NCI-H526 treated with DMSO at 0.1 percent for 48 hours (cell line): ENCODE measurements around the gene ERBB4.
"Not testable (repeated sequence)": the region's sequence is repeated elsewhere in the genome, so short reads cannot be mapped to it uniquely, and the experiment has no call there.

Experiments used
- DNase-seq: peaks from one replicate; lab custom pipeline; 2025; lab: John Stamatoyannopoulos, UW

The ERBB4 gene

DNA sequence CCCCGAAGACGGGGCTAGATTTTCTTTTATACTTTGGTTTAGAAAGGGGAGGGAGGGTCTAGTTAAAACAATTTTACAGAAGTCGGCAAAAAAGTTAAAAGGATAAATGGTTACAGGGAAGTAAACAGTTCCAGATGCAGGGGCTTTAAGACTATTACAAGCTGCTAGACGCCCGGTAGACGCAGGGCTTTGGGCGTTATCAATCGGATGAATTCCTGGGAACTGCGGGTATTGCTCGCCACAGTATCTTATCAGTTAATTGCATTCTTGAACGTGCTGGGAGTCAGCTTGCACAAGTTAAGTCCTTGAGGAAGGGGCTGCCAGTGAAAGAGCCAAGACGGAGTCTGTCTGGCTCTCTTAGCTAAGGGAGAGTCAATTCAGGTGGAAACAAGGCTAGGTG is 946.6 kb downstream of the ERBB4 start:
- not testable (repeated sequence) for DNase-seq

DNA sequence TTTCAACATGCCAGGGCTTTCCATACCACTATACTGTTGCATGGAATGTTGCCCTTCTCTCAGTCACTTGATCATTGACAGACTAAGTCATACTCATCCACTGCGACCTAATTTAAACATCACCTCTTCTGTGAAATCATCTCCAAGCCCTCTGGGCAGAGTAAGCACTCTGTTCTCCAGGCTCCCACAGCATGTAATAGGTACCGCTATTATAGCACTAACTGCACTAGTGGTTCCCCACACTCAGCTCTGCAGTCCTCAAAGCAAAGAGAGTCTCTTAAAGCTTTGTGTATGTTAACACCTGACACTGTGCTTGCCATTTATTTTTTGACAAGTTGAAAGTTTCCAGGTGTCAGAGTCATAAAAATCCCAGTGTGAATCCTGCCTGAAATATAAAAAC is 947.2 kb downstream of the ERBB4 start:
- no peak for DNase-seq

DNA sequence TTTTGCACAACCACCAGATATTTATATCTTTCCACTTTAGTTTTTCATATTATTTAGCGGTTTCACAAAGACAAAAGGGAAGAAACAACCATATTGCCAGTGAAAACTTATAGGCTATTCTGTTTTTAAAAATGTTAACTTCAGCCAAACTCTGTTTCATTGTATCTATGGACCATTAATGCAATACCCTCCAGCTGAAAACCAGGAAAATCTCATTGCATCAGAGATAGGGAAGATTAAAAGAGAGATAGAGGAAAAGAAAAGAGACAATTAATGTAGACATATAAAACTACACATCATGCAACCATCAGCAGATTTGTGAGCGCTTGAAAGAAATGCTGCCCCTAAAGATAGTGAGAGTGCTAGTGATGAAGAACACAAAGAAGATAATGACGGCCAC is 970.2 kb downstream of the ERBB4 start:
- no peak for DNase-seq

DNA sequence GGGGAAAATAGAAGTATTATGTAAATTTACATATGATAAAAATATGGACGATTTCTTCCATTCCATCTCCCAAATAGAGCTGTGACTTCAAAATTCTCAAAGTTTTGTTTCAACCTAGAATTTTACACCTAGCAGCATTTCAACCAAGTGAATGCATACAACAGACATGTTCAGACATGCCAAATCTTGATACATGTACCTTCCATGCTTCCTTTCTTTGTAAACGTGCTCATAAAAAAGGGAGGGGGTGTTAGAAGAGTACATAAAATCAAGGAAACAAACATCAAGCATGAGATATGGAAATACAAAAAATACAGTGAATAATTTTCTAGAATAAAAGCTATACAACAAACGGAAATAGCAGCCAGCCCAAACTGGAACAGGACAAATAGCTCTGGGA is 974.2 kb downstream of the ERBB4 start:
- no peak for DNase-seq

DNA sequence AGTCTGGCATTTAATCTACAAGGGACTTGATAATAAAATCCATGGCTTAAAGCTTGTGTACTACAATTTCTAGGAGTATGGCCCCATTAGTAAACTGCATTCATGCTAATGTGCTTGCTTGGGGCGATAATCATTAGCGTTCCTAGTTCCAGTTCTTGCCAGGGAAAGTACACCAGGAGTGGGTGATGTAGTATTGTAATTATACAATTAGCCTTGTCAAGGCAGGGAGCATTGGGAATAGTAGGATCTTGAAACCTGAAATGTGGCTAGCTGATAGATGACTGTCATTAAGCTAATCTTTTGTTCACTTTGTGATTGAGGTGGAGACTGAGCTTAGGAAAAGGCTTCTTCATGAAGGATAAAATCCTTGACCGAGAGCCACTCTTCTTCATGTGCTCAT is 993.0 kb downstream of the ERBB4 start:
- DNase-seq, result no peak

DNA sequence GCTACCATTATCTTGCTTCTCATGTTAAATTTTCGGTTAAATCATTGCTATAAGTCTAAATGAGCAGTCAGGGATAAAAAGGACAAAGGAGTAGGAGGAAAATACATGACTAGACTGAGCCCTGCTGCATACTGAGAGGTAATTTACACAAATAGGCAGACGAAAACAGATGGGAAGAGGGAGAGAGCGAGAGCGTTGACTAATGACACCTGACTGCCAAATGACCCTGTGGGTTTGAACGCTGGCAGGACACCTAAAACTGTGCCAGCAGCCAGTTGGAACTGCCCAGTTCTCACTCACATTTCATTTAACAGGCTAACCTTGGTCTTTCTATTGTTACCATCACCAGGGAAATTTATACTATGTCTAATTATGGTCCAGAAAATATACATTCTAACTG is 1004.0 kb downstream of the ERBB4 start:
- peak; percentile 10 for DNase-seq

DNA sequence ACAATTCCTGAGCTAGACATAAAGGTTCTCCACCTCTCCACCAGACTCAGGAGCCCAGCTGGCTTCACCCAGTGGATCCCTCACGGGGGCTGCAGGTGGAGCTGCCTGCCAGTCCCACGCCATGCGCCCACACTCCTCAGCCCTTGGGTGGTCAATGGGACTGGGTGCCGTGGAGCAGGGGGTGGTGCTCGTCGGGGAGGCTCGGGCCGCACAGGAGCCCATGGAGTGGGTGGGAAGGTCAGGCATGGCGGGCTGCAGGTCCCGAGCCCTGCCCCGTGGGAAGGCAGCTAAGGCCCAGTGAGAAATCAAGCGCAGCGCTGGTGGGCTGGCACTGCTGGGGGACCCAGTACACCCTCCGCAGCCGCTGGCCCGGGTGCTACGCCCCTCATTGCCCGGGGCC is 1014.4 kb downstream of the ERBB4 start:
- DNase-seq, result not testable (repeated sequence)

DNA sequence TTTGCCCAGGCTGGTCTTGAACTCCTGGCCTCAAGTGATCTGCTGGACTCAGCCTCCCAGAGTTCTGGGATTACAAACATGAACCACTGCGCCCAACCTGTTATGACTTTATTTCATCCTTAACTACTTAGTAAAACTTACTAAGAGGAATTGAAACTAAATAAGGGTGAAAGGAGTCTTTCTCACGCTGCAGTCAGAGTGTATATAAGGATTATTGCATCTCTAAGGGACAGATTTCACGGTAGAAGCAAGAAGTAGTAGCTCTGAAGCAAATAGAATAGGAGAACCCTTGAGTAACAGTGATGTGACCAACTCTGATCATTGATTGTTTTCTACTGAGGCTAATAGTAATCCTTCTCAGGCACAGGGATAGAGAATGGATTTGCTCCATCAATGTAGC is 1022.1 kb downstream of the ERBB4 start:
- no peak for DNase-seq

DNA sequence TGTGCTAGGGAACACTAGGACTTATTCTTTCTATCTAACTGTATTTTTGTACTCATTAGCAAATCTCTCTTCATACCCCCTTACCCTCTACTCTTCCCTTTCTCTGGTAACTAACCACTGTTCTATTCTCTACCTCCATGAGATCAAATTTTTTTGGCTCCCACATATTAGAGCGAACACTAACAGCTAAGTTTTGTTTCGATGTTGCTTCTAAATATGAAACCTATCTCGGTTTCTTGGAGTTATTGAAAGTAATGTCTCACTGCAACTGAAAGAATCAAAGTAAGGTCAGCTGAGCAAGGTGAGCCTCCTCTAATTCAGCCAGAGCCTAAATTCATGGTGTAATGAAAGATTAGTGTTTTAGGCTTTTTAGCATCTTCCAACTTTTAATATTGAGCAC is 1024.6 kb downstream of the ERBB4 start:
- no peak for DNase-seq

DNA sequence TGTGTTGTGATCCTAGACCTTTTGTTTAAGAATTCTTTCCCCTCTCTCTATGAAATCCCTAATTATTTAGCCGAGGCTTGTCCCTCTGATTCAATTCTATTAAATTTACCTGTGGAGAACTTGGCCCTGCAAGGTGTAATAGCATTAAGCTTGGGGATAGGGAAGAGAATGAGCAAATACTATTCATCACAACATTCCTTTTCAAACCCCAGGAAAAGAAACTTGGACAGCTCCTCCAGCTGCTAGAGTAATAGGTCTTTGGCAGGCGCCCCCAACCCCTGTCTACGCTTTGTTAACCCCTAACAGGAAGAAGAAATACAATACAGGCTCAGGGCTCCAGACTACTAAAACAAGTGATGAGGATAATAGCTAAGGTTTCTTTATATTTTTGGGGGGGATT is 1025.2 kb downstream of the ERBB4 start:
- no peak for DNase-seq

DNA sequence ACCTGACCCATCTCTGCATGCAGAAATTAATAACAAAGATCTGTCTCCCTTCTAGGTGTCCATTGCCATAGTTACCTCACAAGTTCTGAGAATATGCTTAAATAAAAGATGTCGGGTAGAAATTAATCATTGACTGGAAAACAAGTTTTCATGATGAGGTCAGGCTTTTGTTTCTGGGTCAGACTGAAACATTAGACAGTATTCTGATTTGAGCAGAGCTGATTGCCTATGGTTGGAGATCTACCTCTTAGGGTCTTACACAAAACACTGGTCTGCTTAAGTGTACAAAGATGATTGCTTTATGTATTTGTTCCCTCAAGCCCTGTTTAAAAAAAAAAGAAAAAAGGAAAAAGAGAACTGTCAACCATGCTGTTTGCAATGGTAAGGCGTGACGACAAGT is 1025.8 kb downstream of the ERBB4 start:
- DNase-seq, result no peak

DNA sequence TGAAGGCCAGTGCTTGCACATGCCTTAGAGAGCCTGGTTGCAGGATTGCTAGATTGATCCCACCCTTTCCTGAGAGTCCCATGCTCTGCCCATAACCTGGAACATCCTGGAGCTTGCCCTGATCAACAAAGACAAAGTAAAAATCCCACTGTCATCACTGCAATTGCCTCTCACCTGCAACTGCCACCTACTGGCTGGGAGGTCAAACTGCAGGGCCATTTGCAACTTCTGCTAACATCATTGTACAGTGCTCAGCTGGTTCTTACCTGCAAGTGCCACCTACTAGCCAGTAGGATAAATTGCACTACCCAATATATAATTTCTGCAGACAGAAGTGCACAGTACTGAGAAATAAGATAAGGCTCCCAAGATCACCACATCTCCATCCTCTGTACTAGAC is 1034.7 kb downstream of the ERBB4 start:
- no peak for DNase-seq

DNA sequence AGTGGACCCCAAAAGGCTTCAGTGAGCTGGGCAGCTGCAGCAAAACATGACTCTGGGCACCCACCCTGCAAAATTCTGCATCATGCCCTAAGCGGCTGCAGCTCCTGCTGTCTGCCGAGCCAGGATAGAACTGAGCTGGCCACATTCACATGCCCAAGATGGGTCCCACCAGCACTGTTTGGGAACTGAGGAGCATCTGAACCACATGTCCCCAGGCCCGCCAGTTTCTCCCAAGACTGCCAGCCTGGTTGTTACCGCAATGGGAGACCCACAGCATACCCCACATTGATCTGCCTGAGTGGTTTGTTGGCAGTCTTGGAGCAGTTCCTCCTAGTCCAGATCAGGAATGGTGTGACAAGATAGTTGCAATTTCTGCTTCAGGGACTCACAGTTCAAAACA is 1035.4 kb downstream of the ERBB4 start:
- no peak for DNase-seq

DNA sequence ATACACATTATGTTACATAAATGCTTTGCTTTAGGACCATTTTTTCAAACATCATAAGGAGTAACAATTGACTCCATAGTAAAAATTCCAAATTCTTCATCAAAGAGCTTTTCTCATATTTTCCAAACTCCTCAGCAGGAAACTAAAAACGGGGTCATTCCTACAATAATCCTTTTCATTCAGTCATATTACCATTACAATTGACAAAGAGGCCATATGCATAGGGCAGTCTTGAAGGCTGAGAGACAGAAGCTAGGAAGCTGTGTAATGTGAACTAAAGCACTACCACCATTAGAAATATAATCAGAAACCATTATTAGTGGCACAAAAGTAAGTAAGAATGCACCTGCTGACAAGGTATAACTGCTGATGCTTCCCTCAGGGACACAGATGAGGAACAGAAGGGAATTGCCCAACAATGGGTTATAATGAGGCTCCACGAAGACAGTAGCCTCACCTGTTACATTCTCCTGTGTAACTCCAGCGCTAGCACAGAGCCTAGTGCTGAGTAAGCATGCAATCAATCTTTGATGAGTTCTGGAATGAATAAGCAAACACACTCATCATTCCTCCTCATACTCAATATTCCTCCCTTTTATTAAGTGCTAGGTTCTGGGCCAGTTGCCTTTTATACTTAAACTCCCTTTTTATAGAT is 1039.9 kb downstream of the ERBB4 start:
- no peak for DNase-seq

DNA sequence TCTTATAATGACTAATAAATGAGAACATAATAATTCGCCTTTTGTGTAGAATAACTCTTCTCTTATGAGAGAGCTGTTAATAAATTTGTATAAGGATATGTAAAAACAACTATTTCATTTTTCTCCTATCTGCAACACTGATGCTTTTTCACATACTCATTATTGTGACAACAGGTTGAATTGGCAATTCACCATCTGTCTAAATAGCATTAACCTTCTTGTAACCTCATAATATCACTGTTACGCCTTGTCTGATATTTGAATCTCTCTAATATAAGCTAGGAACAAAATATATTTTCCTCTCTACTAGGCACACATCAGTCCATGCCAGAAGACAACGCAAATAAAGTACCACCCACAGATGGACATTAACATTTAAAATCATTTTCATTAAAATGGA is 1043.3 kb downstream of the ERBB4 start:
- no peak for DNase-seq

DNA sequence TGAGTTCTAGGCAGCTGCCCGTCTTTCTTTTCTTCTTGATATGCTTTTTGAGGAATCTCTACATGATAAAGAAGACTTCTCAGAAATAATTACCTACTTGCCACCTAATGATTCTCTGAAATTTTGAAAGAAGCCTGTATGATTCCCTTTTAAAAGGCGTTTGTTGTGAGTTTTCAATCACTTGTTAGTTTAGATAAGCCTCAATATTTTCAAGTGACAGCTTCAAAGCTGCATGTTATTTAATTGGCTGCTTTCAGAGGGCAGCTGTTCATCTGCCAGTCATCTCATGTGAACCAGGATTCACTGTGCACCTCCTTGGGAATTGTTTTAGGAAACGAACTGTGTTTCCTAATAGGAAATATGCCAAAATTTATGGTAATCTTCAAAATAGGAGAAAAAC is 1044.1 kb downstream of the ERBB4 start:
- no peak for DNase-seq

DNA sequence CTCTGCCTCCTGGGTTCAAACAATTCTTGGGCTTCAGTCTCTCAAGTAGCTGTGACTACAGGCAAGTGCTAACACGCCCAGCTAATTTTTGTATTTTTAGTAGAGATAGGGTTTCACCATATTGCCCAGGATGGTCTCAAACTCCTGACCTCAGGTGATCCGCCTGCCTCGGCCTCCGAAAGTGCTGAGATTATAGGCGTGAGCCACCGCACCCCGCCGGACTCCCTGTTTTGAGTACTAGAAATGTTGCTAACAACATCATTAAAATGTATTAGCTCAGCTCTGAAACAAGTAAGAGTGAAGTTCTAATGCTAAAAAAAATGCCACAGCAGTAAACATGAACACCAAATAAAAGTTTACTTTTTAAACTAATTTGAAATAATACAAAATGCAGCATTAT is 1044.5 kb downstream of the ERBB4 start:
- no peak for DNase-seq

DNA sequence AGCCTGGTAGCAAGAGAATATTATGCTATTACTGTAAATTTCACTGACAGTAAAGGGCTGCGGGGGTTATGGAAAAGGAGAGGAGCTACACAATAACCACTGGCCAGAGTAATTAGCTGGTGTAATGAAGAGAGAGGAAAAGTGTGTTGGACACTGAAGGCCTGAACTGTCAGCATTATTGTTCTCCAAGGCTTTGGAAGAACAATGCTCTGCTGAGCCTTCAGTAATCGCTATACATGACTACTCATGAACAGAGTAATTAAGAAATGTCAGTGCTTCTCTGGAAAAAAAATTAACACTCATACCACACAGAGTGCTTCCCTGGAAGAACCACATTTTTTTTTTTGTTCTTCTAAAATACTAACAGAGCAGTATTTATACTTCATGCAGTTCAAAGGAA is 1050.9 kb downstream of the ERBB4 start:
- DNase-seq, result no peak

DNA sequence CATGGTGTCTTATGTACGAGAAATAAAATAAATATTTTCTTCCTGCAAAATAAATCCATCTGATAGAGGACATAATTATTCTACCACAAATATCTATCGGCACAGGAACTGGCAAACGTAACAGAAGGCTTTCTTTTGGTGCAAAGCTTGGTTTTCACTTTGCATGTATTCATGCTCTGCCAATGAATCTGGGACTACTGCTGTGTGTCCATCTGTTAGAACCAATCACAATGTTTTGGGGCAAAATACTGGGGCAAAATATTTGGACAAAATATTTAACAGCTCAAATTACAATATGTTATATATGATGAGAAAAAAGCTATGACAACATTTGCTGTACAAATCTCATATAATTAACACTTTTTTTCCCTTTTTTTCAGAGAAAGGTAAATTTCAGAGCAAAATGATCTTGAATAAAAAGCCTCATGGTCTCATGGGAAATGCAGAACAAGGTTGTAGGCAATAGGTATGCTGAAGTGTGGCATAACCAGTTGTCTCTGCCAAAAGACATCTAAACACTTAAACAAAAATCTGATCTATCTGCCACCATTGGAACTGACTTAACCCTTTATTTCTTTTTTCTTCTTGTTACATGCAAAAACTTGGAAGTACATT is 1059.0 kb downstream of the ERBB4 start:
- no peak for DNase-seq

DNA sequence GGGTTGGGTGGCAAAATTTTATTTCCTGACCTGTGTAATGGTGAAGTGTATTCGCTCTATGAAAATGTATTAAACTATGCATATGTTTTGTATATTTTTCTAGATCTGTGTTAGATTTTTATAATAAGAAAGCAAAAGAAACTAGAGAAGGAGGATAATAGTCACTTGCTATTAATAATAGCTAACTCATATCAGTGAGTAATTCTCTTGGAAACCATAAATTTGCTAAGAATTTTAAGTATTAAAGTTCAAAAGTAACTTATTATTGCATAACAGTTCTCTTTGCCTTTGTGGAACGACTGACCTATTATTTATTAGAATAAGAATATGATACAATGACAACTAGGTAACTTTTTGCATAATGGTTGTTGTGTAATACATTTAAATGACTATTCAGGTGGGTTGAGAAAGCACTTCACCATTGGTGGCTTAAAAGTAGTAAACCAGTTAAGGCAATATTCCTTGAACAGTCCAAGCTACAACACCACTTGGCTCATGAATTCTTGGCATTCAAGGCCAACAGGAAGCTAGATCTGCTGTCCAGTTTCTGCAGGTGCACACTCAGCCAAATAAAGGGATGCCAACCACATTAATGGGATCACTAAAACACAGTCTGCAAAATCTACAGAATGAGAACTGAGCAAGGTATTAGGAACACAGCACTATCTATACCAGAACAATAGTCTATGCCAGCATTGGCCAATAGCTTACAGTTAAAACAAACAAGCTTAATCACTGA is 1060.9 kb downstream of the ERBB4 start:
- no peak for DNase-seq

DNA sequence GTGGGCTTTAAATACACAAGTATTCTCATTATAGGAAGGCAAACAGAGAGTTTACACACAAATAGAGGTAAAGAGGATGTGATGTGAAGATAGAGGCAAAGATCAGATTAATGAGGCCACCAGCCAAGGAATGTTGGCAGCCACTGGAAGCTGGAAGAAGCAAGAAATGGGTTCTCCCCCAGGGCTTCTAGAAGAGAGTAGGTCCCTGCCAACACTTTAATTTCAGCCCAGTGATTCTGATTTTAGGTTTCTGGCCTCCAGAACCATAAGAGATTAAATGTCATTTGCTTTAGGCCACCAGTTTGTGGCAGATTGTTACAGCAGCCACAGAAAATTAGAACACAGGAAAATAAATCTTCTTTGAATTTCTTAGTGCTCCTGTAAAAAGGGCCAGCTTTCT is 1065.5 kb downstream of the ERBB4 start:
- DNase-seq, result no peak

DNA sequence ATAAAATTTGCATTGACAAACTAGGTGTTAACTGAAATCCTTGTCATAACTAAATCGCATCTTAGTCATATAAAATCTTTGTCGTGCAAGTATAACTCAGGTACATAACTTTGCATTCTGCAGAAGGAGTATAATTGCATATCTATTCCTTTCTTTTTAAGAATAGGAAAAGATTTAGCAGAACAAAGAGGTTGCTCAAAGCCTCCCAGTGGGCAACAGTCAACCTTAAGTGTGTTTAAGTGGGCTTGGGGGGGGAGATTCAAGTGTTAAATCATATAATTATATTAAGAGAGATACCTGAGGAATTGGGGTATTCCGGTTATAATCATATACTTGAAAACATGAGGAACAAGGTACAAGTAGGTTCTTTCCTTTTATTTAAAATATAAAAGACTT is 1068.9 kb downstream of the ERBB4 start:
- no peak for DNase-seq

DNA sequence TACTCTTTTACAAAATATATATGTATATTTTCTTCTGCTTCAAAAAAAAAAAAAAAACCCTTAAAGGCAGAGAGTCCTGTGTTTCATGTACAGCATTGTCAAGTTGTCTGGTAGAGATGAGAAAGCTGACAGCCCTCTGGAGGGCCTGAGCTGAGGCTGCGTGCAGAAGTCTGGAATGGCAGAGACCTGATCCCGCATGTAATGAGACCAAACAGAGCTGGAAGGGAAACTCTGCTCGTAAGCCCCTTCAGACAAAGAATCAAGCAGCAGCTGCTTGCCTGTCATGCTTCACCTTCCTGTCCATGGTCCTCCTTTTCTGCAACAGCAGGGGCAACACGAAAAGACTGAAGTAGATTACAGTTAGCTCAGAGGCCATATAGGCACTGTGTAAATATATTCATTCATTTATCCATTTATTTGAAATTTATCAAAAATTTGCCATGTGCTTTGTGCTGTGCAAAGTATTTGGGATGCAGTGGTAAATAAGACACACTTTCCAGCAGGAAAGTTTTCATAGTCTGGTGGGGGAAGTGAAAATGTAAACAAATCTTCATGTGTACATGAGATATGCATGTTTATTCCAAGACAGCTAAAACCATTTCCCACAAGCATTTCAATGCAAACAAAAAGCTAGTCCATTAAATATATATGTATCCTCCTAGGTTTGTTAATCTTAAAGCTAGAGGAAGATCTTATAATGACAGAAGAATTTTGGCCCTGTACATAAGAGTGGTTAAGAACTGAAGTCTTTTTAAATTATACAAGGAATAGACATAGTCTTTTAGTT is 1069.5 kb downstream of the ERBB4 start:
- no peak for DNase-seq
